Frontal cortex (tissue), 4 donors: ENCODE results near the gene DLG5. TPM values are rescaled to one million over a fixed set of nuclear protein-coding genes. Genes with fewer than 3 reads are reported as not detected.

Source experiments
- DNase-seq, 2 donors: peaks; one replicate each; pipeline ENCODE4 v3.0.0; 2012; ENCODE audit warnings: low spot score in 2 of 2
- FAIRE-seq: peaks from 2 replicates; lab custom pipeline; 2012; peaks lifted over from hg19 to GRCh38; lab: Jason Lieb, UNC
- total RNA-seq: library from RNA; depleted of rRNA; stranded (reverse); fragments of >200 nt; gene quantifications from one replicate; pipeline ENCODE4 v1.2.3, GENCODE V29; 2014
- donor health status: control.
- donor health status: control.
- donor health status: control.

DLG5 gene
- total RNA-seq, 1 donor from 2014 or later, result 33.4 TPM

DNA sequence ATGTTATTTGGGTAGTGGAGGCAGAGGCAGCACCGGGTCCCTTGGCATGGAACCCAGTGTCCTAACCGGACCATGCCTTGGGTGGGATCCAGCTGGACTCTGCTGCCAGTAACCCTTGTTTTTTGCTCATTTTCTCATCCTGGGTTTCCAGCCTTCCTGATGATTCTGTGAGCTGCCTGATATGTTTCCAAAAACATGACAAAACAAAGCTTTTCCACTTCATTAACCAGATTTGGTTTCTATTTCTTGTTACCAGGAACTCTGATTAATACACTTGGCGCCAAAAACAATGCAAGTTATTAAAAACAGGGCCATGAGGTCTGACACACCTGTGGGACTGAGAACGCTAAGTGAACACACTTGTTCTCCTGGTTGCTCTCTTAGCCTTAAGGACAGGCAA lies 32.8 kb upstream of the DLG5 start:
- FAIRE-seq (no peak), DNase-seq (no peak)

DNA sequence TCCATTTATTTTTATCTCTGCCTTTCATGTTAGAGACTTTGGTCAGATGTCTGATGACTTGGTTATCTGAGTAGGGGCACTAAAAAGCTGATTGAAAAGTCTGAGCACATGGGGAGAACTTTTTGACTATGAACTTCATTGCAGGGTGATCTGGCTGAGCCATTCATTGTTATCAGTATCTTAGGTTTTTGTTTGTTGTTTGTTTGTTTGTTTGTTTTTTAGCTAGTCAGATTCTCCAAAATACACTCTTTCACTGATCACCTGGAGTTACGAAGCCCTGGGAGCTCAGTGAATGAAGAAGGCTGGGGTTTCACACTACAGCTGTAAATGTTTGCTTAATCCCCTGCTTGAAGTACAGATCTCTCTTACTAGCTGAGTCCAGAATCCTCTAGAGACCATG lies 28.6 kb upstream of the DLG5 start:
- FAIRE-seq (no peak), DNase-seq (no peak)

GRCh38 chr10:77949167-77949566 lies 22.6 kb upstream of the DLG5 start:
- FAIRE-seq, result no peak
- DNase-seq, result no peak

DNA sequence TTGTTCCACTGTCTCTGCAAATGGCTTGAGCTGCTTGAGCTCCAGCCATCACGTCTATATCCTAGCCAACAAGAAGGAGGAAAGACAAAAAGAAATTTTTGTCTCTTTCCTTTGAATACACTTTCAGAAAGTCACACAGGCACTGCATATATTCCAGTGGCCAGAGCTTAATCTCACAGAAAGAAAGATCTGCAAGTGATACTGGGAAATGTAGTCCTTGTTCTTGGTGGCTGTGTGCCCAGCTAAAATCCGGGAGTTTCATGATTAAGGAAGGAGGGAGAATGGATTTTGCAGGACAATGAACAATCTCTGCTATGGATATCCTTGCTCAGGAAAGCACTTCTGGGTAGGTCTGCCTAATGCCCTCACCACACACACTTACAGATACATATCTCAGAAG lies 19.5 kb upstream of the DLG5 start:
- FAIRE-seq, result no peak

GRCh38 chr10:77944519-77944918 lies 18.0 kb upstream of the DLG5 start:
- DNase-seq (no peak), FAIRE-seq (no peak)

More for the DNA sequence above, 19.5 kb upstream of the DLG5 start:
- DNase-seq, result no peak

DNA sequence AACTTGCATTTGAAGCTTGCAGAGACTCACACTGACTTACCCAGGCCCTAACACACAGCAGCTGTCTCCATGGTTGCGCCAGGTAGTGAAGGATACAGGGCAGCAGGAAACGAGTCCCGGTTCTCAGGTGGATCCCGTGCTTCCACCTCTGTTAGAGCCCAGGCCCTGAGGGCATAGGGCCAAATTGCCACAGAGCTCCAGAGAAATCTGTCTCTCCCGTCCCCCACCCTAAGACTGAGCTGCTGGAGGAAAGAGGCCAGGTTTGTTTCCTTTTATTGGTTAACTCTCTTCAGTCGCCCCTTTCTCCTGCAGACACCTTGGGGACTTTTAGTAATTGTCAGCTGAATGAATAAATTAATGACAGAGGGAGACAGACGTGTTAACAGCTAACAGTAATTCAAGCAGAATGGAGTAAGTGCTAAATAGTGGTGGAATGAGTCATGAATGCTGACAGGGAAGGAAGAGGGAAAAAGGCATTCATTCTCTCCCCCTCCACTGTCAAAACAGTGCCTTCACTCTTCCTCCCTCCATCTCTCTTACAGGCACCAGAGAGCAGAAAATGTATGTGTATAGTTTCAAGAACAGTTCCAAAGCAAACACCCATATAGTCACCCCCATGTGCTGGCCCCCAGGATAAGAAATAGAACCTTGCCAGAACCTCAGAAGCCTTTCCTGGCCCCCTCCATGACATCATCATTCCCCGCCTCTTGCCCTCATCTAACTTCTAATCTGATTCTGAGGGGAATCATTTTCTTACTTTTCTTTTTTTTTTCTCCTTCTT lies 16.8 kb upstream of the DLG5 start:
- DNase-seq, result no peak
- no peak for FAIRE-seq

GRCh38 chr10:77941790-77942189 lies 15.2 kb upstream of the DLG5 start:
- no peak for FAIRE-seq
- DNase-seq, result no peak

DNA sequence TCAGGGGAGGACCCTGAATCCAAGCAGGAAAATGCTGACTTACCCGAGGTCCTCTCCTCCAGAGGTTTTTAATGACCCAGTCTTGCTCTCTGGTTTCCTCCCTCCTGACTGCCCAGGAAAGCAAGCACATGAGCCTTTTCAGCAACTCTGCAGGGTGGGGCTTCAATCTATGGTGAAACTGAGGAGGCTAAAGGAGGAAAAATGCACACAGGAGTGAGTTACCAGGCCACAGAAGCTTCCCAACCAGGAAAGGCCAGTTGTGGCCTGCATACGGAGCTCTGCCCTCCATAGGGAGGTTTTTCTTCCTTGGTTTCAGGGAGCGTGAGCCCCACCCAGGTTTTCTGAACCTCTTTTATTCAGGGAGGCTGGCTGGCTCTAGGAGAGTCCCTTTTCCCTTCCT lies 14.1 kb upstream of the DLG5 start:
- no peak for FAIRE-seq
- no peak for DNase-seq

DNA sequence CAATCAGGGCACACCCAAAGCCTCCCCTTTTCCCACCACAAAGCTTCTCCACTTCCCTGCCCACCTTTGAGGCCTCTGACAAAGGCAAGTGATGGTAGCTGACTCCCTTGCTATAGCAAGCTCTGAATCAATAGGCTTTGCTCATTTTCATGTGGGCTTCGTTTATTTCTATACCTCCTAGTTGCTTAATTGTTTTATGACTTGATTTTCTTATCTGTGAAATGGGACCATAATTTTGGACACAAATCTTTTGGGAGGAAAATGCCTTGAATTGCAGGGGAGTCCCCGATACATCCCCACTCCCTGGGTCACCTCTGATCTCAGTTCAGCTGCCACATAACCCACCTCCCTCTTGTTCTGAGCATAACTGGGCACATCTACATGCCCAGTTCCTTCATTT lies 13.7 kb upstream of the DLG5 start:
- FAIRE-seq, result no peak
- no peak for DNase-seq

- no peak for FAIRE-seq
- DNase-seq, result no peak
Observed at GRCh38 chr10:77939561-77940001, 13.0 kb upstream of the DLG5 start.

DNA sequence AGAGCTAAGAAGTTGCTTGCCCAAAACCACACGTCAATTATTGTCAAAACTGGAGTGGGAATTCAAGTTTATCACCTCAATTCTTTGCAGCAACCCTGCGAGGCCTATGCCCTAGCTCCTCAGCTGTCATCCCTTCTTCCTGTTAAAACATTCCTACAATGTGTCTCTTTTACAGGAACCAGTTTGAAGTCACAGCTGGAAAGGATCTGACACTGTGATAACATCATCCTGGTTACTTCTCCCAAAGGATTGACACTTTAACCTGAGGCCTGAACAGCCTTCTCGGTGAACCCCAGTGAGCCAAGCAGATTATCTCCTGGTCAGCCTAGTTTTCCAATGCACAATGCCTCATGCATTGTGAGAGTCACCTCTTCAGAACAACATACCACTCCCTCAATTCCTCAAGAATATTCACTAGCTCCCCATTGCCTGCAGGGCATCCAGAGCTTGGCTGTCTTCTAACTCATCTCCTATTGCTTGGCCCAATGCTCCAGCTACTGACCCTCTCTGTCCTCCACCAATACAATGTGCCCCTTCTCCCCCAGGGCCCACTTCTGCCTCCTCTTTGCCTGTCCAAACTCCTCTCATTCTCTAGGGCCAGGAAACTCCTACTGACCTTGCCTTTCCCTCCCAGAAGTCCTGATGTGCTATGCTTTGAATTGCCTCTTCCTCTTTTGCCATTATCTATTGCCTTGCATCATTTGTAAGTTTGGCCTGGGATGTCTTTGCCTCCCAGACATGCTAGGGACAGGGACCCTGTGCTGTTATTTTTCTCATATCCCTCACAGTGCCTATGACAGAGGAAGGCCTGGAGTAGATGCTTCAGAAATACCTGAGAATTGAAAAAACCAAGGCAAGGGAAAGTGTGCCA lies 10.4 kb upstream of the DLG5 start:
- no peak for FAIRE-seq
- no peak for DNase-seq

GRCh38 chr10:77932016-77932715 lies 5.6 kb upstream of the DLG5 start:
- DNase-seq (no peak), FAIRE-seq (no peak)

DNA sequence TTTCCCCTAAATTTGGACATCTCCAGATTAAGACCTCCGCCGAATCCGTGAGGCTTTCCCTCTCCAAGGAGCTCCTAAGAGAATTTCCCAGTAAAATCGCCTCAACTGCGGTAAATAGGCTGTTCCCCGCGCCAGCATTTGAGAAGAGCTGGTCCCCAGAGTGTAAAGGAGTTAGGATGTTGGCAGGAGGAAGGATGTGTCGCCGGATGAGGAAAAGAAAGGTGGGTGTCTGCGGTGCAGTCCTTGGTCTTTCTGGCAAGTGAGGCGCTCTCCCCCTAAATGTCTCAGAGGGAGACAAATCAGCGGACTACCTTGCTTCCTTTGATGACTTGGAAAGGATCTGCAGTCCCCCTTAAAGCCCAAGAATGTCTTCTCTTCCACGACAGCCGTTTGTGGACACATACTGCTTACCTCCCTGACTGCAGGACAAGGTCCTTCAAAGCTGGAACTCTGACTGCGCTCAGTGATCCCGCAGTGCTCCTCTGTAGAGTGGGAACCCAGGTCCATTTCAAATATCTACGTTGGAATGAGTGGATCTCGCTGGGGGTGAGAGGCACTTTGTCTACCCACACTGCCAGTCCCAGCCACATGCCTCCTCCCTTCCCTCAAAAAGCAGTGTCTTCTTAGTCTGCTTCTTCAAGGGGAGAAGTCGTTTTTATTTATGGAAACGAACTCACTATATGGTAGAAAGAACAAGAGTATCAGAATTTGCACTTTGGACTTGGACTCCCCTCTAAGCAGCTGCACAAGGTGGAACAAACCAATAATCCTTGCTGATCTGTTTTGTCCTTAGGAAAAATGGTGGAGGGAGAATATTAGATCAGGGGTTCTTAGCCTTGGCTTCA lies 1.1 kb upstream of the DLG5 start:
- FAIRE-seq, result no peak

DNA sequence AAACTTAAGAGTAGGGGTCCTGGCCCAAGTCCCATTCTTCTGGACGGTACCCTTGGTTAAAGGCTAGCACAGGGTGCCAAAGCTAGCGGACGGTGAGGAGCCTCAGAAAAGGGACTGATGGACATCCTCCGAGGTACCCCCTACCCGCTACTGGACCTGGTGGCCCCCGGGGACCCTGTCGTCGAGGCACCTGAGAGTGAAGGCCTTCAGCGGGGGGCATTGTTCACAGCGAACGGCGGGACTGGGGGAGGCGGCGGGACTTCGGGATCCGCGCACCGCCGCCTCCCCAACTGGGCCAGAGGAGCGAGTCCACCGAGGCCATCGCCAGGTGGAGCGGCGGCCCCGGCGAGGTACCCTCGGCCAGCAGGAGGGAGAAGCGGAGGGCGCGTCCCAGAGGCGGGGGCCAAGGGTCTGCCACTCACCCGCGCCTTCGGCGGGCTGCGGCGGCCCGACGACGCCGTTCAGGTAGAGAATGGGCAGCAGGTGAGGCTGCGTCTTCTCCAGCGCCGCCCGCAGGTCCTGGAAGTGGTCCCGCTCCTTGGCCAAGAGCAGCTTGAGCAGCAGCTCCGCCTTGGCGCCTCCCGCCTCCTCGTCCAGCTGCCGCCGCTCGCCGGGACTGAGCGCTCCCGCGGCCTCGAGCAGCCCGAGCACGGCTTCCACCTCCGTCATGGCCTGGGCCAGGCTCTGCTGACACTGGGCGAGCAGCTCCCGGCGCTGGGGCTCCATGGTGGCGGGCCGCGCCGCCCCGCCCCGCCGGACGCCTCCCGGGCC lies 575 bp downstream of the DLG5 start:
- no peak for FAIRE-seq
- DNase-seq, result peak in 1 of 2 donors; percentile 51

More for the DNA sequence above, 1.1 kb upstream of the DLG5 start:
- DNase-seq, result peak in 1 of 2 donors; percentile 26

DNA sequence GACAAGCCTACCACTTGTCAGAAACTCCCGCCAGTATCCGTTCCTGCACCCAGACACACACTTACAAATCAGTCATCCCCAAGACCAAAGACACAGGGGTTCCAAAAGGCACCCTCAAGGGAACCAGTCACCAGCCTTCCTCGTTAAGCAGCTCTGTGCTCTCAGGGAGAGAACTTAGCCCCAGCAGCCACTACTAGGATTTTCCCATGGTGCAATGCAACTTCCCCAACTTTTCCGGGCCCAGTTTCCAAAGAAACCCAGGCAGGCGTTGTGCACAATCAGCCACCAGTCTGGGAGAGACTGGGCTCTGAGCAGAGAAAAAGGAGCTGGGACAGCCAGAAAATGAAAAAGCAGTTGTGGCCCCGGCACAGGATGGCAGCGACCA lies 1.2 kb downstream of the DLG5 start:
- DNase-seq, result peak in 1 of 2 donors; percentile 46
- no peak for FAIRE-seq

DNA sequence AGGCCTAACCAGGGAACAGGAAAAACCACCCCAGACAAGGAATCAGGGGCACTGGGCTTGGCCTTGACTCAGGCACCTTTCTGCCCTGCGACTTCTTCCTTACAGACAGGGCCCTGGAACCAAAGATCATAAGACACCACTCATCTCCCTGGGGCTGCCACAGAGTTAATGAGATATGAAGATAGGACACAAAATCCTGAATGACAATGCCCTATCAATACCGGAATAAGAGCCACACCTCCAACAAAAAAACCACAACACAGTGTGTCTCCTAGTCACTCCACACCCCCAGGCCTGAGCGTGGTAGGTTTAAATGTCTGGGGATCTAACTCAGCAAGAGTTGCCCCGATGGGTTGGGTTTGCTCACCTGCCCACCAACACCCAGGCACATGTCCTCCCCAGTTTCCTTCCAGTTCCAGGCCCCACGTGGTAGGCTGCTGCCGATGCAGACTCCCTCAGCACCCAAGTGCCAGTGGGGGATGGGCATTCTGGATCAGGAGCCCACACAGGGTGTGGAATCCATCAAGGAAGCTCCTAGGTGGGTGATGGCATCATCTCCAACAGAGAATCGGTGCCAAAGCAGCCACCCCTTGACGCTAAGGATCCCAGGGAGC lies 3.9 kb downstream of the DLG5 start:
- no peak for FAIRE-seq

GRCh38 chr10:77922055-77922454 lies 4.5 kb downstream of the DLG5 start:
- no peak for DNase-seq
- no peak for FAIRE-seq

More for the DNA sequence above, 3.9 kb downstream of the DLG5 start:
- no peak for DNase-seq

DNA sequence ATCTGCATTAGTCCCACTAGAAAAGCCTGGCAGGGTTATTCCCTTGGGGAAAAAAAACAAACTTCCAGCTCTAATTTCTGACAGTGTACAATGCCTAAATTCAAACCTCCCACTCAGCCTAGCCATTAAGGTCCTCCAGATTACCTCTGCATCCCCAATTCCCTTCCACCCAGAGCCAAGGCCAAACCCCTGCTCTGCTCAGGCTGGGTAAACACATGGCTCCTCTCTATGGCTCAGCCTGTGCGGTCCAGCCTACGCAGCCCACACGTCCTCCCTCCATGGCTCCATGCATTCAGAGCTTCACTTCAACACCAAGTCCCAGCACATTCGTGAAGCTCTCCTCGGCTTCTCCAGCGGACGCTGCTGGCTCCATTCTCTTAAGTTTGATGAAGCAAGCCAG lies 5.2 kb downstream of the DLG5 start:
- DNase-seq (no peak), FAIRE-seq (no peak)
